OCI-LY3 (cell line): Measurements from ENCODE around the gene TTLL11.

Experiments
- H2AFZ ChIP-seq: fragments of 200-600, 300-600 bp; shearing (Covaris generic); 2 replicates; pipeline ENCODE4 v1.6.0; 2014; ENCODE audit warnings: antibody characterized with exemption, low read depth, low read length
- H3K27ac ChIP-seq: fragments of 200-600, 300-600 bp; sonication (generic); 2 replicates; pipeline ENCODE4 v1.5.1; 2014; ENCODE audit warnings: mild to moderate bottlenecking, low read length, moderate library complexity, mixed read lengths
- H3K27me3 ChIP-seq: fragments of 200-600, 300-600 bp; sonication (generic); 2 replicates; pipeline ENCODE4 v1.6.1; 2014; ENCODE audit warnings: low read depth, low read length, mixed read lengths
- H3K36me3 ChIP-seq: fragments of 200-600, 300-600 bp; sonication (generic); replicated peaks from 2 replicates; pipeline ENCODE3; 2014; ENCODE audit warnings: low read depth, low read length, mixed read lengths
- H3K4me1 ChIP-seq: fragments of 300-600, 200-600 bp; sonication (generic); 2 replicates; pipeline ENCODE4 v1.6.1; 2014; ENCODE audit warnings: low read length, mixed read lengths
- H3K4me2 ChIP-seq: fragments of 200-600, 300-600 bp; sonication (generic); 2 replicates; pipeline ENCODE4 v1.6.1; 2014; ENCODE audit warnings: low read length, mixed read lengths
- H3K4me3 ChIP-seq: fragments of 300-600, 200-600 bp; sonication (generic); 2 replicates; pipeline ENCODE4 v1.5.1; 2014; ENCODE audit warnings: antibody characterized with exemption, mild to moderate bottlenecking, low read length, moderate library complexity
- H3K79me2 ChIP-seq: fragments of 300-600, 200-600 bp; shearing (Covaris generic); 2 replicates; pipeline ENCODE4 v1.6.1; 2014; ENCODE audit warnings: mild to moderate bottlenecking, low read length, mixed read lengths
- H3K9ac ChIP-seq: fragments of 300-600, 200-600 bp; shearing (Covaris generic); 2 replicates; pipeline ENCODE4 v1.6.0; 2014; ENCODE audit warnings: mild to moderate bottlenecking, low read length, moderate library complexity
- H3K9me3 ChIP-seq: fragments of 200-600, 300-600 bp; shearing (Covaris generic); 2 replicates; pipeline ENCODE4 v1.6.1; 2014; ENCODE audit warnings: low read length, mixed read lengths; ENCODE audit not compliant: insufficient read depth
- H4K20me1 ChIP-seq: fragments of 200-600, 300-600 bp; sonication (generic); 2 replicates; pipeline ENCODE4 v1.6.1; 2016; ENCODE audit warnings: low read length, mixed read lengths; ENCODE audit not compliant: insufficient read depth
- CTCF ChIP-seq: fragments of 200-600, 300-600 bp; sonication (generic); IDR thresholded peaks from 2 replicates; pipeline ENCODE4 v1.5.1; 2014; ENCODE audit warnings: antibody characterized with exemption, low read length, low read depth
- EZH2phosphoT487 ChIP-seq: fragments of 200-600 bp; shearing (Covaris generic); IDR thresholded peaks from 2 replicates; pipeline ENCODE4 v1.6.1; 2018; ENCODE audit warnings: antibody characterized with exemption, mixed run types, low read depth

The TTLL11 gene

GRCh38 chr9:121785673-121786542 is 307.2 kb downstream of the TTLL11 start:
- Histone ChIP-seq H4K20me1 (no peaks in the 10 kb centered on the region), H3K4me2 (no peak overlapping the region), H3K9me3 (no peaks in the 10 kb centered on the region), H3K36me3 (no peaks in the 10 kb centered on the region), H3K4me1 (no peaks in the 10 kb centered on the region), H2AFZ (no peak overlapping the region), H3K9ac (no peak overlapping the region), H3K27me3 (peaks cover 10% of the 10 kb centered on the region), H3K79me2 (no peaks in the 10 kb centered on the region), H3K27ac (no peak overlapping the region), H3K4me3 (no peak overlapping the region)
- no peak for TF ChIP-seq CTCF
- TF ChIP-seq EZH2phosphoT487: no peak

GRCh38 chr9:121784731-121785411 is 308.2 kb downstream of the TTLL11 start:
- Histone ChIP-seq H3K4me1 (peaks cover 4% of the 10 kb centered on the region), H3K27me3 (peaks cover 10% of the 10 kb centered on the region), H3K9ac (no peak overlapping the region), H2AFZ (no peak overlapping the region), H3K9me3 (no peaks in the 10 kb centered on the region), H3K27ac (no peak overlapping the region), H3K79me2 (no peaks in the 10 kb centered on the region), H3K4me3 (no peak overlapping the region), H4K20me1 (no peaks in the 10 kb centered on the region), H3K36me3 (no peaks in the 10 kb centered on the region), H3K4me2 (no peak overlapping the region)
- TF ChIP-seq CTCF: no peak
- TF ChIP-seq EZH2phosphoT487: no peak

GRCh38 chr9:121783521-121784507 is 309.3 kb downstream of the TTLL11 start:
- TF ChIP-seq CTCF (no peak), EZH2phosphoT487 (no peak)
- Histone ChIP-seq H3K9me3 (no peaks in the 10 kb centered on the region), H3K27me3 (peaks cover 10% of the 10 kb centered on the region), H3K79me2 (no peaks in the 10 kb centered on the region), H3K27ac (no peak overlapping the region), H3K4me3 (no peak overlapping the region), H4K20me1 (no peaks in the 10 kb centered on the region), H3K4me2 (no peak overlapping the region), H3K36me3 (no peaks in the 10 kb centered on the region), H3K4me1 (peaks cover 14% of the 10 kb centered on the region), H2AFZ (no peak overlapping the region), H3K9ac (no peak overlapping the region)
